DND-41 (cell line): Measurements from ENCODE around the gene NDNF.

Experiments used
- ATAC-seq: fragments of 200-7000 bp; cut with Tn5 transposase; 3 replicates; pipeline ENCODE4 v1.9.1; 2021; ENCODE audit warnings: low read depth; ENCODE audit not compliant: insufficient read depth
- DNase-seq: peaks from one replicate; pipeline ENCODE4 v3.0.0-alpha.2; 2020
- H2AFZ ChIP-seq: 2 replicates; pipeline ENCODE4 v1.6.0; 2012; ENCODE audit warnings: low read depth, low read length
- H3K27ac ChIP-seq: 2 replicates; pipeline ENCODE4 v1.5.1; 2012; ENCODE audit warnings: low read length, inconsistent platforms
- H3K27me3 ChIP-seq: fragments of 200-600 bp; sonication (generic); 2 replicates; pipeline ENCODE4 v1.6.0; 2012; ENCODE audit warnings: low read length, mild to moderate bottlenecking, inconsistent platforms; ENCODE audit not compliant: insufficient read depth, poor library complexity
- H3K36me3 ChIP-seq: 2 replicates; pipeline ENCODE4 v1.5.1; 2012; ENCODE audit warnings: low read length, inconsistent platforms; ENCODE audit not compliant: insufficient read depth
- H3K4me1 ChIP-seq: 2 replicates; pipeline ENCODE4 v1.5.1; 2012; ENCODE audit warnings: mild to moderate bottlenecking, low read length; ENCODE audit not compliant: insufficient read depth
- H3K4me2 ChIP-seq: 2 replicates; pipeline ENCODE4 v1.6.0; 2012; ENCODE audit warnings: mild to moderate bottlenecking, moderate library complexity, low read length, inconsistent platforms; ENCODE audit not compliant: insufficient read depth
- H3K4me3 ChIP-seq, 2 experiments: fragments of 200-600 bp in 1 of 2; shearing (Covaris generic) in 1 of 2; 2 replicates each; pipeline ENCODE4 v1.5.1; 2012 to 2016; ENCODE audit warnings: inconsistent platforms in 2 of 2, low read length in 2 of 2, mild to moderate bottlenecking in 2 of 2, low read depth in 1 of 2, moderate library complexity in 1 of 2
- H3K79me2 ChIP-seq: 2 replicates; pipeline ENCODE4 v1.6.0; 2012; ENCODE audit warnings: low read length, inconsistent platforms; ENCODE audit not compliant: insufficient read depth
- H3K9ac ChIP-seq: 2 replicates; pipeline ENCODE4 v1.6.0; 2012; ENCODE audit warnings: low read depth, mild to moderate bottlenecking, inconsistent platforms, low read length, moderate library complexity
- H3K9me3 ChIP-seq: 2 replicates; pipeline ENCODE4 v1.5.1; 2012; ENCODE audit warnings: low read length, moderate library complexity, mild to moderate bottlenecking, inconsistent platforms; ENCODE audit not compliant: insufficient read depth, severe bottlenecking
- H4K20me1 ChIP-seq: 2 replicates; pipeline ENCODE4 v1.6.0; 2012; ENCODE audit warnings: low read length; ENCODE audit not compliant: insufficient read depth
- EZH2 ChIP-seq: IDR thresholded peaks from 3 replicates; pipeline ENCODE4 v1.6.1; 2012; ENCODE audit warnings: borderline replicate concordance, low read depth, mild to moderate bottlenecking, moderate library complexity, low read length, inconsistent platforms; ENCODE audit not compliant: severe bottlenecking
- TF ChIP-seq, protein P1 (sequence below): IDR thresholded peaks from 2 replicates; pipeline ENCODE4 v1.5.1; 2012; ENCODE audit warnings: borderline replicate concordance, low read length, moderate library complexity, mild to moderate bottlenecking; ENCODE audit not compliant: poor library complexity, severe bottlenecking; ENCODE audit errors: extremely low read depth

Gene NDNF

DNA sequence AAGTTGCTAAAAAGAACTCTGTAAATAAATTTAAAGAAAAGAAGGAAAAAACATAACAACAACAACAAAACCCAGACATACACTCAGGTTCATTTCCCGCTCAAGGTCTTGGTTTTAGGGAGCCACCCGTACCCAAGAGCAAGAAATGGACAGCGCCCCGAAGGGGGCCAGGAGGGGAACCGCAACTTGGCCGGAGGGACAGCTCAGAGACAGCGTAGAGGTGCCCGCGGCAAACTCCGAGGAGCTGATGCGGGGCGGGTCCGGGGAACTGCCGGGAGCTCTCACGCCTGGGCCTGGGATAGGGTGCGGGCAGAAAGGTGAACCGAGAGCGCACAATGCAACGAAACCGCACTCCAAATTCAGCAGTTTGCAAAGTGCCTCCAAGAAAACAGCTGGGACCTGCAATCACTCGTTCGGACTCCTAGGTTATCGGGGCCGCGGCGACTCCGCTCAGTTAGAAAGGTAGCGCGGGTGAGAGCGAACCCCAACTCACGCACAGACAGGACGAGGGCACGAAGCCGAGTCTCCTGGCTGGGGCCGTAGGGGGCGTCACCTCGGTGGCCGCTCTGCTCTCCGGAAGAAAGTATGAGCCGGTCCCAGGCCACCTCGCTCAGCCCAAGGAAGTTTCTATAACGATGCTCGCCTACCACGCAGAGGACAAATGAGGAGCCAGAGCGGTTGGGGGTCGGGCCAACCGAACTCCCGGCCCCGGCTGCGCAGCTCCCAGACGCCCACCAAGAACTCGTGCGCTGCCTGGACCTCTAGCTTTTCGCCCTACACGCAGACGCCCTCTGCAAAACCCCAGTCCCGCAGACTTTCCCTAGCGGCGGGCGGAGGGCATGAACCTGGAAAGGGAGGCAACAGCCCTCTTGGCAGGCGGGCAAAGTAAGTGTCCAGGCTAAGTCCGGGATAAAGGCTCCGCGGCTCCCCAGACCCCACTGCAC lies 1.4 kb downstream of the NDNF start:
- H3K4me1 ChIP-seq, result no peaks in the 10 kb centered on the region
- TF ChIP-seq EZH2, result no peak
- TF ChIP-seq, protein P1, sequence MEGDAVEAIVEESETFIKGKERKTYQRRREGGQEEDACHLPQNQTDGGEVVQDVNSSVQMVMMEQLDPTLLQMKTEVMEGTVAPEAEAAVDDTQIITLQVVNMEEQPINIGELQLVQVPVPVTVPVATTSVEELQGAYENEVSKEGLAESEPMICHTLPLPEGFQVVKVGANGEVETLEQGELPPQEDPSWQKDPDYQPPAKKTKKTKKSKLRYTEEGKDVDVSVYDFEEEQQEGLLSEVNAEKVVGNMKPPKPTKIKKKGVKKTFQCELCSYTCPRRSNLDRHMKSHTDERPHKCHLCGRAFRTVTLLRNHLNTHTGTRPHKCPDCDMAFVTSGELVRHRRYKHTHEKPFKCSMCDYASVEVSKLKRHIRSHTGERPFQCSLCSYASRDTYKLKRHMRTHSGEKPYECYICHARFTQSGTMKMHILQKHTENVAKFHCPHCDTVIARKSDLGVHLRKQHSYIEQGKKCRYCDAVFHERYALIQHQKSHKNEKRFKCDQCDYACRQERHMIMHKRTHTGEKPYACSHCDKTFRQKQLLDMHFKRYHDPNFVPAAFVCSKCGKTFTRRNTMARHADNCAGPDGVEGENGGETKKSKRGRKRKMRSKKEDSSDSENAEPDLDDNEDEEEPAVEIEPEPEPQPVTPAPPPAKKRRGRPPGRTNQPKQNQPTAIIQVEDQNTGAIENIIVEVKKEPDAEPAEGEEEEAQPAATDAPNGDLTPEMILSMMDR, result no peak
- H4K20me1 ChIP-seq, result no peaks in the 10 kb centered on the region
- no peak overlapping the region for H3K27ac ChIP-seq
- H3K4me3 ChIP-seq, result no peak overlapping the region
- ATAC-seq (no peak), DNase-seq (no peak)
- no peaks in the 10 kb centered on the region for H3K27me3 ChIP-seq
- no peak overlapping the region for H3K9ac ChIP-seq
- H3K36me3 ChIP-seq, result no peaks in the 10 kb centered on the region
- no peak overlapping the region for H2AFZ ChIP-seq
- no peak overlapping the region for H3K4me2 ChIP-seq
- H3K9me3 ChIP-seq, result no peaks in the 10 kb centered on the region
- no peaks in the 10 kb centered on the region for H3K79me2 ChIP-seq

DNA sequence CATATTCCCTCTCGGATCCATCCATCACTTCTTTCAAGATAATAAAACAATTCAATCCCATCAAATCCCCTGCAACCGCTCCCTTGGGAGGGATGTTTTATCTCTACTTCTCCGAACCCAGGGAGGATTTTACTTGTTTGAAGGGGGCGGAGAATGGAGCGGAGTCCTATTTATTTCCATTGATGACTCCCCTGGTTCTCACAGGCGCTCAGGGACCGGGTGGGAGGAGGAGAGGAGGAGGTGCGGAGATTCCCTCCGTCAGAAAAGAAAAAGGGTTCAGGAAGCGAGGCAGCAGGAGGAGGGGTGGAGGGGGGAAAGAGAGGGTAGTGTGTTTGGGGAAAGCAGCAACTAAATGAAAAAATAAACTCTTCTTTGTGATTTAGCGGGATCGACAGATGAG lies 2.1 kb downstream of the NDNF start:
- H3K4me3 ChIP-seq, result no peak overlapping the region
- H2AFZ ChIP-seq, result no peak overlapping the region
- H3K27ac ChIP-seq, result no peak overlapping the region
- ATAC-seq, result no peak
- no peaks in the 10 kb centered on the region for H3K27me3 ChIP-seq
- H4K20me1 ChIP-seq, result no peaks in the 10 kb centered on the region
- no peak for TF ChIP-seq EZH2
- TF ChIP-seq, protein P1, result no peak
- no peak for DNase-seq
- H3K79me2 ChIP-seq, result no peaks in the 10 kb centered on the region
- H3K4me2 ChIP-seq, result no peak overlapping the region
- H3K36me3 ChIP-seq, result no peaks in the 10 kb centered on the region
- no peaks in the 10 kb centered on the region for H3K9me3 ChIP-seq
- no peaks in the 10 kb centered on the region for H3K4me1 ChIP-seq
- no peak overlapping the region for H3K9ac ChIP-seq

DNA sequence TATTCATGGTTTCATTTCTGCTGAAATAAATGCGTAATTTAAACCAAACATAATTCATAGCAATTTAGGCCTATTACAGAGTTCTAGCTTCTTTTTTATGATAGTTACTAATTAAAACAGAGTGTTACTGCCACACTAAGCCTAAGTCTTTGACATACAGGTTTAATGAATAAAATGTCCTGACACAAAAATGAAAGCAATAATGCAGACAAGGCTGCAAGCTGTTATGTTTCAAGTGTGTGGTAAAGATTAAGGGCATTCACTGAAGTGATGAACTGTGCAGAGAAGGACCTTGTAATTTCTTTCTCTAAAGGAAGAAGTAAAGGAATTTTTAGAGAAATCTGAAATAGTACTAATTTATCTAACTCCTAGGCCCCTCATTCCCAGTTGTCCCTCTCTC lies 2.9 kb downstream of the NDNF start:
- TF ChIP-seq EZH2, result no peak
- TF ChIP-seq, protein P1, result no peak
- H3K79me2 ChIP-seq, result no peaks in the 10 kb centered on the region
- H4K20me1 ChIP-seq, result no peaks in the 10 kb centered on the region
- no peak overlapping the region for H3K27ac ChIP-seq
- DNase-seq, result no peak
- no peaks in the 10 kb centered on the region for H3K4me1 ChIP-seq
- no peak overlapping the region for H3K4me3 ChIP-seq
- no peak overlapping the region for H2AFZ ChIP-seq
- H3K4me2 ChIP-seq, result no peak overlapping the region
- no peaks in the 10 kb centered on the region for H3K27me3 ChIP-seq
- H3K9me3 ChIP-seq, result no peaks in the 10 kb centered on the region
- no peak for ATAC-seq
- no peaks in the 10 kb centered on the region for H3K36me3 ChIP-seq
- H3K9ac ChIP-seq, result no peak overlapping the region
